OCI-LY1 (cell line): ENCODE results near the gene CSPG5.

ENCODE experiments used
- EZH2 ChIP-seq: fragments of 200-600 bp; sonication (generic), shearing (Covaris generic); IDR thresholded peaks from 2 replicates; pipeline ENCODE4 v1.8.0; 2017; ENCODE audit warnings: borderline replicate concordance, mixed run types, mild to moderate bottlenecking, antibody characterized with exemption, low read length, moderate library complexity, mixed read lengths
- TF ChIP-seq, protein P1 (sequence below): fragments of 200-600 bp; sonication (generic), shearing (Covaris generic); IDR thresholded peaks from 2 replicates; pipeline ENCODE4 v1.5.1; 2017; ENCODE audit warnings: mild to moderate bottlenecking, antibody characterized with exemption, low read length, moderate library complexity, mixed read lengths

DNA sequence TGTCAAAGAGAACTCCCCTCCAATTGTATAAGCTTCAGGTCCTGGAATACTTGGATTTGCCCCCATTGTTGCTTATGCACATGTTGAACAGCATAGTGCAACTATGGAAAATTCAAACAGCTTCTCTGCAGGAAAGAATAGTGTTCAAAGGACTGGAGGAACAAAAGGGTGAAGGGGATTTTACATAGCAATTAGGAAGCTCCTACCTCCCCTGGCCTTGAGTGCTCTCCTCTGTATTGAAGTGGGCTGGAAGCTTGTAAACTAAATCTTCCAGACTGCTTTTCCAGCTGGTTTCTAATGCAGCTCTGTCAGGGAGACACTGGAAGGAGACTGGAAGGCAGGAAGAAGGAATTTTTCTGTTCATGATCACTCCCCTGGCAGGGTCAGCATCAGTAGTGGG is 57.9 kb downstream of the CSPG5 start:
- TF ChIP-seq, protein P1, sequence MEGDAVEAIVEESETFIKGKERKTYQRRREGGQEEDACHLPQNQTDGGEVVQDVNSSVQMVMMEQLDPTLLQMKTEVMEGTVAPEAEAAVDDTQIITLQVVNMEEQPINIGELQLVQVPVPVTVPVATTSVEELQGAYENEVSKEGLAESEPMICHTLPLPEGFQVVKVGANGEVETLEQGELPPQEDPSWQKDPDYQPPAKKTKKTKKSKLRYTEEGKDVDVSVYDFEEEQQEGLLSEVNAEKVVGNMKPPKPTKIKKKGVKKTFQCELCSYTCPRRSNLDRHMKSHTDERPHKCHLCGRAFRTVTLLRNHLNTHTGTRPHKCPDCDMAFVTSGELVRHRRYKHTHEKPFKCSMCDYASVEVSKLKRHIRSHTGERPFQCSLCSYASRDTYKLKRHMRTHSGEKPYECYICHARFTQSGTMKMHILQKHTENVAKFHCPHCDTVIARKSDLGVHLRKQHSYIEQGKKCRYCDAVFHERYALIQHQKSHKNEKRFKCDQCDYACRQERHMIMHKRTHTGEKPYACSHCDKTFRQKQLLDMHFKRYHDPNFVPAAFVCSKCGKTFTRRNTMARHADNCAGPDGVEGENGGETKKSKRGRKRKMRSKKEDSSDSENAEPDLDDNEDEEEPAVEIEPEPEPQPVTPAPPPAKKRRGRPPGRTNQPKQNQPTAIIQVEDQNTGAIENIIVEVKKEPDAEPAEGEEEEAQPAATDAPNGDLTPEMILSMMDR, result no peak
- TF ChIP-seq EZH2, result no peak
